Left colon (tissue), 2 donors: ENCODE data around the gene PRSS50. TPM values are rescaled to one million over a fixed set of nuclear protein-coding genes. Genes with fewer than 3 reads are reported as not detected.
"Not testable (repeated sequence)": the region's sequence is repeated elsewhere in the genome, so short reads cannot be mapped to it uniquely, and the experiment has no call there.

Experiments used
- ATAC-seq: fragments of 200-7000 bp; cut with Tn5 transposase; one replicate; pipeline ENCODE4 v1.9.1; 2020; ENCODE audit warnings: mild to moderate bottlenecking, moderate library complexity
- DNase-seq, 2 donors: peaks; one replicate each; pipeline ENCODE4 v3.0.0-alpha.2; 2020
- intact Hi-C, 2 donors: fragments of 100-400 bp; cut with DNase I in 1 of 2; cut with micrococcal nuclease in 1 of 2; formaldehyde crosslinking; loops; one replicate each; pipeline versions ENCODE4 v1.11.2 to v1.14.0; 2022; cut with DNase I, micrococcal nuclease
- total RNA-seq, 2 donors: library from RNA; stranded (reverse); fragmentation: NEBNext Ultra II Directional; extraction: Animal tissue kit (Norgen Biotek cat#: 25700); gene quantifications; one replicate each; pipeline ENCODE4 v1.2.1, GENCODE V29; 2021
- donor health status: DM: no; HTN: no; CAD: no.
- donor health status: DM: yes; HTN: yes; CAD: no.

Gene PRSS50
- total RNA-seq, 2 donors from 2014 or later = not detected

DNA sequence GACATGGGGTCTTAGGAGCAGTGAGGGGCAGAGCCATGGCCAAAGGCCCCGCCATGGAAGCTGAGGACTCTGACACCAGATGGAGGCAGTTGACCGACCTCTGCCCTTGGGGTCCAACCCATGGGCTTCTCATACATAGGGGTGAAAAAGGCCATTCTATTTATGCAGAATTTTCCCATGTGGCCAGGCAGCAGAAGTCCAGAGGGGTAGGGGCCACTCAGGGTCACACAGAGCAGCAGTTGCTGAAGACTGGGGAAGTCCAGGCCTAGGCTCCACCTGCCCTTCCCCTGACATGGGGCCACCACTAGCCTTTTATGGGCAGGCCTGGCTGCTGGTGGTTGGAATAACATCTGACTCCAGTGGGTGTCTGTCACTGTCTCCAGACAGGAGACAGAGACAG, 6.4 kb downstream of the PRSS50 start:
- DNase-seq = peak in 1 of 2 donors; percentile 17
- no peak for ATAC-seq
- intact Hi-C loops = no loop called here

- DNase-seq = no peak
- intact Hi-C loops = no loop called here
Measured at GRCh38 chr3:46710671-46711295, 6.9 kb downstream of the PRSS50 start.

DNA sequence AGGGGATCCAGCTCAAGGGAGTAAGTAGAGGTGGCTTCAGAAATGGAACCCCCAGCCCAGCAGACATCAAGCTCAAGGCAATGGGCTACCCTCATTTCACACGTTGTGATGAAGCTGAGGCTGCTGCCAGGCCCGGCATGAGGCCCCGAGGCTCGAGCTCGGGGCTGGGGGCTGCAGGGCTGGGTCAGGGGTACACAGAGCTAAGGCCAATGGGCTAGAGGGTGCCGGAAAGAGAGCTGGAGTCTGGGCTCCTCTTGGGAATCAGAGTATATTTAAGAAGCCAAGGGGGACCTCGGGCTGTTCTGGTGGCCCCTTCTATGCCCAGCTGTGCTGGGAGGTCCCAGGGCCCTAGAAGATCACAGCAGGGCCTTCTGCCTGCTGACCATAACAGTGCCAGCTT, 7.4 kb downstream of the PRSS50 start:
- intact Hi-C loops = no loop called here
- ATAC-seq = no peak
- DNase-seq = peak in 1 of 2 donors; percentile 11

More at GRCh38 chr3:46710671-46711295, 6.9 kb downstream of the PRSS50 start:
- no peak for ATAC-seq

- DNase-seq = peak in 1 of 2 donors; percentile 4
- intact Hi-C loops = loop anchor here (5.0 to 10.0 kb wide), 3 partner anchors 183 to 203 kb away; no protein-coding TSS in a partner anchor
Measured at GRCh38 chr3:46709721-46710120, 7.9 kb downstream of the PRSS50 start.

DNA sequence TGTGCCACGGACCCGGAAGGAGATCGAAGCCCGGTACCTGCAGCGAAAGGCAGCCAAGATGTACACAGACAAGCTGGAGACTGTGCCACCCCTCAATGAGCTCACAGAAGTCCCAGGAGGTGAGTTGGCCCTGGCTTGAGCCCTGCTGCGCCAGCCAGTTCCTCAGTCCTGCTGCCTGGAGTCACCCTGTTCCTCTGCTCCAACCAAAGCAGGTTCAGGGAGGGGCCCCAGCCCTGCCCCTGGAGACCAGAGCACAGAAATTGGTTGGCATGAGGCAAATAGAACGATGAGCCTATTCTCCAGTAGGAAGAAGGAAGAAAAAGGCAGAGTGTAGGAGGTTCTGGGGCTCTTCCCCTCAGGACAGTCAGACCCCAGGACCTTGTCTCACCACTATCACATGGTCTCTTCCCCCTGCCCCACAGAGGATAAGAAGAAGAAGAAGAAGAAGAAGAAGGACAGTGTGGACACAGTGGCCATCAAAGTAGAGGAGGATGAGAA, 8.5 kb downstream of the PRSS50 start:
- intact Hi-C loops = loop anchor here (5.0 to 10.0 kb wide), 3 partner anchors 183 to 203 kb away; no protein-coding TSS in a partner anchor
- DNase-seq (no peak), ATAC-seq (no peak)

More at GRCh38 chr3:46709721-46710120, 7.9 kb downstream of the PRSS50 start:
- no peak for ATAC-seq

DNA sequence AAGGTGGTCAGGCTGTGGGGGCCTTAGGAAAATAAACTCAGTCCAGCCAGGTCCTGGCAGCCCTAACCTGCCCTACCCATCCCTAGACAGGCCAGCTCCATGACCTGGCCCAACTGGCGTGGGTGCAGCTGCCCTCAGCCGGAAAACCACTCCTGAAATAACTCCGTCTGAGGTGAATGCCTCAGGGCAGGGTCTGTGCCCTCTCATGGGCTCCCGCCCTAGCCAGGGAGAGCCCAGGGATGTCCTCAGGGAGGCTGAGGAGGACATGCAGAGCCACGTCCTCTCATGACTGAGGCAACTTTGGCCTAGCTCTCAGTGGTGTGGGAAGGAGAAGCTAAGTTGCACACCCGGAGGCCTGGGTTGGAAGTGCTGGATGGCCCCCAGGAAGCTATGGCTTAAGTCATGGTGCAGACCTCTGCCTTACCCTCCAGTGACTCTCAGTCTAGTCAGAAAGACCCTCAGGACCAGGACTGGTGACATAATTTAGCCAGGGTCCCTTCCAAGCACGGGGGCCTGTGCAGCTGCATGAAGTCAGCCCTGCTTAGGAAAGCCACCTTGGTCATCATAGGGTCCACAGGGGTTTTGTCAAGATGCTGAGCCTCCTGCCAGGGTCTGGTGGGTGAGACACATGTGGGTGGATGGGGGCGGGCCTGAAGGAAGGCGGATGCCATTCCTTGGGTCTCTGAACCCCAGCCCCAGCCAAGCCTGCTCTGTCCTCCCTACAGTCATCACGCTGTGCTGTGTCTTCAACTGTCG, 9.1 kb downstream of the PRSS50 start:
- intact Hi-C loops = loop anchor here (5.0 to 10.0 kb wide), 3 partner anchors 184 to 204 kb away; no protein-coding TSS in a partner anchor
- ATAC-seq (no peak), DNase-seq (peak in 1 of 2 donors; percentile 7)

DNA sequence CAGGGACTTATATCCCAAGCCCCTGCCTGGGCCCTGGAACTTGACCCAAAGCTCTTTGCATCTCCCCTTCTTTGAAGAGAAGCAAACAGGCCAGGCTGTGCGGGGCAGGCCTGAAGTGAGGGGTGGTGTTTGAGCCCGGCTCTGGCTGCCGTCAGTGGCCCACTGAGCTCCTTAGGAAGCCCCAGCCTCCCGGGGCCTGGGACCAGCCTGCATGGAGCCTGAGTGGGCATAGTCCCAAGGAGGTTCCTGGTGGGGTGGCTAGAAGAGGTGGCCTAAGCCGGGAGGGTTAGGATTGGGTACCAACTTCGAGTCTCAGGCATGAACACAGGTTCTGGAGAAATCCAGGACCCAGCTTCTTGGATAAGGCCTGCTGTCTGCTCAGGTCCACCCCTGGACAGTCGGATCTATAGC, 10.1 kb downstream of the PRSS50 start:
- DNase-seq (no peak), ATAC-seq (no peak)
- intact Hi-C loops = loop anchor here (5.0 to 10.0 kb wide), 3 partner anchors 185 to 205 kb away; no protein-coding TSS in a partner anchor

- DNase-seq (peak; percentile 1 to 19), ATAC-seq (no peak)
- intact Hi-C loops = loop anchor here (5.0 to 10.0 kb wide), 3 partner anchors 185 to 205 kb away; no protein-coding TSS in a partner anchor
Measured at GRCh38 chr3:46706771-46707582, 10.7 kb downstream of the PRSS50 start.

DNA sequence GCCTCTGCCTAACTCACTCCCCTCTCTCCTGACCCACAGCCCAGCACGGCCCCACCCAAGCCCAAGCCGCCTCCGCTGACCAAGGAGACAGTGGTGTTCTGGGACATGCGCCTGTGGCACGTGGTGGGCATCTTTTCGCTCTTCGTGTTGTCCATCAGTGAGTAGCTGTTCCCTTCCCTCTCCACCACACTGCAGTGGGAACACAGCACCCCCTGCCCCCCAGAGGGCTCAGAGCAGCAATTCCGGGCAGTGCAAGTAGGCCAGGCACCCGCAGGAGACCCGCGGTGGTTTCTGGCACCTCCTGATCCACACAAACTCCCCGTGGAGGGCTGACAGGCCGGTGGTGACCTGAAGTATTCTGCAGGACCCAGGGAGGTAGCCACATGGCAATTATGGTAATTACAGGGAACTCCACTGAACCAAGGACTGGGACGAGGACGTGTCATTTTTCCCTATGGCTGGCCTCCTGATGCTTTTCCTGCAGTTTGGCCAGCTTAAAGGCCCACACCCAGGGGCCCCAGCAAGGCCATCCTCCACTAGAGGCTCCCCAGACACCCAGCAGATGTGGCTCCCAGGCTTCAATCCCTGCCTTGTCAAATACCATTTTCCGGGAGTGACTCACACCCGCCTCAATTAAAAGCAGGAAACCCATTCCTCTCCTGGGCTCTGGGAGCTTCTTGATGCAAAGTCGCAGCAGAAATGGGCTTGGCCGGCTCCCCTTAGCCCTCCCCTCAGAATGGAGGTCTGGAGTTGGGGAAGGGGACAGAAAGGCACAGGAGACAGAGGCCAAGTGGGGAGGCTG, 11.7 kb downstream of the PRSS50 start:
- intact Hi-C loops = loop anchor here (5.0 to 10.0 kb wide), 3 partner anchors 186 to 206 kb away; no protein-coding TSS in a partner anchor
- ATAC-seq = peak; percentile 68
- DNase-seq = peak; percentile 10 to 40

DNA sequence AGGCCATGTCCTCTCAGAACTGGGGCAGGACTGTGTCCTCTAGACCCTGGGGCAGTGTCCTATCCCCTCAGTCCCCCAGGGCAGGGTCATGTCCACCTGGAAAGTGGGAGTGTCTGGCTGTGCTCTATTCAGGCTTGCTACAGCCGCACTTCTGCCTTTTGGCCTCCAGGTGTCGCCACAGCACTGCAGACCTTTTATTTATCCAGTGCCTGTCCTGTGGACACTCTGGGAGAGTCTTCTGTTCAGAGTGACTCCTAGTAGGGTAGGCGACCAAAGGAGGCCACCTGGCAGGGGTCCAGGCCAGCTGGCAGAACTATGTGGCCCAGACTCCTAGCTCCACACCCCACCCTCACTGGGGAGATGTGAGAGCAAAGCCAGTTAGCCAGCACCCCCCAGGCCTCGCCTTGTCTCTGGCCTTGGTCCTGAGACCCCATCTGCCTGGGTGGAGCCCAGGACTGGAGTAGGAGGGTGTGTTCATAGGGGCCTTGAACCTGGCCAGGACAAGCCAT, 12.6 kb downstream of the PRSS50 start:
- ATAC-seq (peak; percentile 90), DNase-seq (peak; percentile 56 to 74)
- intact Hi-C loops = loop anchor here (5.0 to 10.0 kb wide), 3 partner anchors 187 to 207 kb away; no protein-coding TSS in a partner anchor

DNA sequence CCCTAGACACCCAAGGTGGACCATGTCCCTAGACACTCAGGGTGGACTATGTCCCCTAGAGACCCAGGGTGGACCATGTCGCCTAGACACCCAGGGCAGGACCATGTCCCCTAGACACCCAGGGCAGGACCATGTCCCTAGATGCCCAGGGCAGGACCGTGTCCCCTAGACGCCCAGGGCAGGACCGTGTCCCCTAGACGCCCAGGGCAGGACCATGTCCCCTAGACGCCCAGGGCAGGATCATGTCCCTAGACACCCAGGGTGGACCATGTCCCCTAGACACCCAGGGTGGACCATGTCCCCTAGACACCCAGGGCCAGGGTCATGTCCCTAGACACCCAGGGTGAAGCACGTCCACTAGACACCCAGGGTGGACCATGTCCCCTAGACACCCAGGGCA, 13.3 kb downstream of the PRSS50 start:
- ATAC-seq, DNase-seq: not testable (repeated sequence)
- intact Hi-C loops = loop anchor here in 1 of 2 donors (10.0 kb wide), 1 partner anchor 200 kb away; no protein-coding TSS in a partner anchor

DNA sequence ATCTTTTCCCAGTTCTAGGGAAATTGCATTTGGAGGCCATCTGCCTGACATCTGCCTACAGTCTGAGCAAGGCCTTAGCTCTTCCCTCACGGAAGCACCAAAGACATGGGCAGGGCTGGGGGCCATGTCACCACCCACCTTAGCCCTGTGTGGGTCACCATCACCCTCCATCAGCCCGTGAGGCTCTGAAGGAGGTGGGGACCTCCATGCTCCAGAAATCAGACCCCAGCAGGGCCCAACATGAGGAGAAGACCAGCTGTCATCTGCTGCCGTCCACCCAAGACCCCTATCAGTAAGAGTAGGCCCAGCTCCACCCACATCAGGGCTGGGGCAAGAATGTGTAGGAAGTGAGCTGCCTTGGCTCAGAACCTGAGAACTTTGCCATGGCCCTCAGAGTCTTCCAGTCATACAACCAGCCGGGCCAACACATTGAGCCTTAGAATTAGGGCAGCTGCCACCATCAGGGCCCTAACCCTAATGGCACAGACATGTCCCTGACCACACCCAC, 14.6 kb downstream of the PRSS50 start:
- intact Hi-C loops = loop anchor here in 1 of 2 donors (10.0 kb wide), 1 partner anchor 202 kb away; no protein-coding TSS in a partner anchor
- no peak for DNase-seq
- no peak for ATAC-seq

- no peak for ATAC-seq
- intact Hi-C loops = loop anchor here in 1 of 2 donors (10.0 kb wide), 1 partner anchor 202 kb away; no protein-coding TSS in a partner anchor
- no peak for DNase-seq
Measured at GRCh38 chr3:46702246-46703012, 15.2 kb downstream of the PRSS50 start.

- ATAC-seq (no peak), DNase-seq (no peak)
- intact Hi-C loops = loop anchor here in 1 of 2 donors (10.0 kb wide), 1 partner anchor 203 kb away; no protein-coding TSS in a partner anchor
Measured at GRCh38 chr3:46701181-46701939, 16.3 kb downstream of the PRSS50 start, which contains the start of gene TMIE. Gene TMIE, plus strand, starts transcription at chr3:46701392. Its CDS starts 96 bp downstream, at chr3:46701488.

- ATAC-seq (no peak), DNase-seq (no peak)
- intact Hi-C loops = loop anchor here in 1 of 2 donors (10.0 kb wide), 1 partner anchor 204 kb away; no protein-coding TSS in a partner anchor
Measured at GRCh38 chr3:46700772-46701171, 16.9 kb downstream of the PRSS50 start.
